ENCODE results near the gene CD276. TPM values are rescaled to one million over a fixed set of nuclear protein-coding genes. Genes with fewer than 3 reads are reported as not detected.
A peak's percentile ranks its signal among the peaks of the same experiment; 100 is the strongest.

CD276 gene
- total RNA-seq, 4 donors from 2014 or later, result 31.8 to 58.1 (median 40.1) TPM

GRCh38 chr15:73753250-73754130, 69.3 kb downstream of the CD276 start, which contains the start of gene INSYN1:
TSS of gene INSYN1 (minus strand) at chr15:73753351. CDS start at chr15:73751130, 2,221 bp downstream.
- intact Hi-C loops (cut with DNase I), result loop anchor here (10.0 kb wide), 1 partner anchor 151 kb away; no protein-coding TSS in a partner anchor
- Histone ChIP-seq H3K4me3 (peak within 1 kb of the TSS; percentile 77 to 88 (median 85)), H3K36me3 (no peaks in the 10 kb centered on the region), H3K27ac (replicated peaks in 1 of 4) (peak within 1 kb of the TSS; percentile 34 to 81 (median 78)), H3K9me3 (no peaks in the 10 kb centered on the region), H3K4me1 (peaks cover 17 to 50% (median 41%) of the 10 kb centered on the region in 4 donors), H3K27me3 (peaks cover 0 to 18% (median 3%) of the 10 kb centered on the region in 4 donors)
- WGBS, result 24% methylated on average over 21 of the region's 44 CpGs
- peak in 1 of 2 donors; percentile 50 for TF ChIP-seq POLR2AphosphoS5 (IDR thresholded peaks at IDR 0.05)
- TF ChIP-seq EP300 (IDR thresholded peaks at IDR 0.05), result no peak
- DNase-seq (ENCODE audit: extremely low spot score), result no peak

- 67% methylated on average over 8 of the region's 8 CpGs for WGBS
- DNase-seq (ENCODE audit: extremely low spot score), result no peak
- intact Hi-C loops (cut with DNase I), result loop anchor here (10.0 kb wide), 1 partner anchor 150 kb away; no protein-coding TSS in a partner anchor
Measured at GRCh38 chr15:73754461-73754860, 70.3 kb downstream of the CD276 start.

GRCh38 chr15:73755481-73755880, 71.3 kb downstream of the CD276 start:
- H3K27me3 ChIP-seq, result peaks cover 0 to 18% (median 3%) of the 10 kb centered on the region in 4 donors
- WGBS, result 88% methylated on average over 5 of the region's 5 CpGs
- H3K27ac ChIP-seq (replicated peaks in 1 of 4), result no peak overlapping the region
- no peaks in the 10 kb centered on the region for H3K9me3 ChIP-seq
- no peak for DNase-seq (ENCODE audit: extremely low spot score)
- H3K4me3 ChIP-seq, result no peak overlapping the region
- TF ChIP-seq POLR2A (IDR thresholded peaks at IDR 0.05; ENCODE audit: low read depth) (no peak), EP300 (IDR thresholded peaks at IDR 0.05) (no peak), POLR2AphosphoS5 (IDR thresholded peaks at IDR 0.05) (no peak), CTCF (IDR thresholded peaks at IDR 0.05) (no peak)
- intact Hi-C loops (cut with DNase I), result loop anchor here (10.0 kb wide), 1 partner anchor 149 kb away; no protein-coding TSS in a partner anchor
- H3K4me1 ChIP-seq, result peaks cover 17 to 46% (median 39%) of the 10 kb centered on the region in 4 donors
- no peaks in the 10 kb centered on the region for H3K36me3 ChIP-seq

More at GRCh38 chr15:73754461-73754860, 70.3 kb downstream of the CD276 start:
- Histone ChIP-seq H3K9me3 (no peaks in the 10 kb centered on the region), H3K4me1 (peaks cover 17 to 51% (median 41%) of the 10 kb centered on the region in 4 donors), H3K4me3 (no peak overlapping the region), H3K36me3 (no peaks in the 10 kb centered on the region), H3K27ac (replicated peaks in 1 of 4) (peak overlapping the region in 1 of 4 donors; percentile 20), H3K27me3 (peaks cover 0 to 18% (median 3%) of the 10 kb centered on the region in 4 donors)
- TF ChIP-seq CTCF (IDR thresholded peaks at IDR 0.05) (no peak), EP300 (IDR thresholded peaks at IDR 0.05) (no peak), POLR2A (IDR thresholded peaks at IDR 0.05; ENCODE audit: low read depth) (no peak), POLR2AphosphoS5 (IDR thresholded peaks at IDR 0.05) (no peak)

GRCh38 chr15:73755946-73756345, 71.8 kb downstream of the CD276 start:
- 87% methylated on average over 3 of the region's 3 CpGs for WGBS
- Histone ChIP-seq H3K4me1 (peaks cover 15 to 42% (median 37%) of the 10 kb centered on the region in 4 donors), H3K27ac (replicated peaks in 1 of 4) (no peak overlapping the region), H3K27me3 (peaks cover 0 to 16% (median 3%) of the 10 kb centered on the region in 4 donors), H3K36me3 (no peaks in the 10 kb centered on the region), H3K4me3 (no peak overlapping the region), H3K9me3 (no peaks in the 10 kb centered on the region)
- intact Hi-C loops (cut with DNase I), result loop anchor here (10.0 kb wide), 1 partner anchor 149 kb away; no protein-coding TSS in a partner anchor
- TF ChIP-seq POLR2AphosphoS5 (IDR thresholded peaks at IDR 0.05) (no peak), POLR2A (IDR thresholded peaks at IDR 0.05; ENCODE audit: low read depth) (no peak), EP300 (IDR thresholded peaks at IDR 0.05) (no peak), CTCF (IDR thresholded peaks at IDR 0.05) (no peak)
- no peak for DNase-seq (ENCODE audit: extremely low spot score)

GRCh38 chr15:73756390-73756789, 72.2 kb downstream of the CD276 start:
- Histone ChIP-seq H3K27ac (replicated peaks in 1 of 4) (no peak overlapping the region), H3K27me3 (peaks cover 0 to 15% (median 3%) of the 10 kb centered on the region in 4 donors), H3K9me3 (no peaks in the 10 kb centered on the region), H3K4me3 (no peak overlapping the region), H3K4me1 (peaks cover 10 to 41% (median 33%) of the 10 kb centered on the region in 4 donors), H3K36me3 (no peaks in the 10 kb centered on the region)
- no peak for DNase-seq (ENCODE audit: extremely low spot score)
- 88% methylated on average over 2 of the region's 2 CpGs for WGBS
- intact Hi-C loops (cut with DNase I), result loop anchor here (10.0 kb wide), 1 partner anchor 148 kb away; no protein-coding TSS in a partner anchor
- TF ChIP-seq CTCF (IDR thresholded peaks at IDR 0.05) (no peak), EP300 (IDR thresholded peaks at IDR 0.05) (no peak), POLR2A (IDR thresholded peaks at IDR 0.05; ENCODE audit: low read depth) (no peak), POLR2AphosphoS5 (IDR thresholded peaks at IDR 0.05) (no peak)

Measured in esophagus muscularis mucosa (tissue), 4 donors.